Adipose tissue (tissue), 3 donors: ENCODE results near the gene BIRC6. TPM values are rescaled to one million over a fixed set of nuclear protein-coding genes. Genes with fewer than 3 reads are reported as not detected.
A peak's percentile ranks its signal among the peaks of the same experiment; 100 is the strongest.
"Not testable (repeated sequence)": the region's sequence is repeated elsewhere in the genome, so short reads cannot be mapped to it uniquely, and the experiment has no call there.

ENCODE experiments used
- H3K27ac ChIP-seq: one replicate; pipeline ENCODE4 v1.5.1; 2013; ENCODE audit warnings: low read depth, low read length
- WGBS, 3 donors: extraction: QIAGEN DNeasy Blood & Tissue Kit; methylation state at CpG; one replicate each; pipeline ENCODE4 v1.1.7; 2013; 5-methylcytosine and 5-hydroxymethylcytosine counted together
- polyA plus RNA-seq, 3 donors: library from polyadenylated mRNA; stranded (reverse); fragments of 200-250 nt; gene quantifications; one replicate each; pipeline ENCODE4 v1.2.3, GENCODE V29; 2013
- donor health status: healthy with polysubstance abuse.
- donor health status: Bipolar disorder and iron deficiency.
- donor health status: healthy.

Gene BIRC6
- 10 to 100 TPM in 2 of 3 donors, 1 to 10 TPM in 1; 9.3 to 18.2 (median 13.4) TPM for polyA plus RNA-seq

- WGBS, 3 donors: 0 to 1% (median 1%) methylated on average over 66 to 76 of the region's 76 CpGs
- H3K27ac ChIP-seq: peak within 1 kb of the TSS; percentile 92
Measured at GRCh38 chr2:32356681-32357317, at the start of gene BIRC6. Gene BIRC6, plus strand, starts transcription at chr2:32357023. Its CDS starts 139 bp downstream, at chr2:32357162.

GRCh38 chr2:32310577-32310976 is 46.2 kb upstream of the BIRC6 start:
- H3K27ac ChIP-seq: no peak overlapping the region
- WGBS, 3 donors: 80 to 97% (median 96%) methylated on average over 7 of the region's 7 CpGs

GRCh38 chr2:32314886-32315285 is 41.9 kb upstream of the BIRC6 start:
- 52 to 98% (median 91%) methylated on average over 1 of the region's 1 CpG for WGBS, 3 donors
- H3K27ac ChIP-seq: no peak overlapping the region

GRCh38 chr2:32328679-32329078 is 28.1 kb upstream of the BIRC6 start:
- not testable (repeated sequence) for H3K27ac ChIP-seq
- 44 to 92% (median 91%) methylated on average over 1 of the region's 1 CpG for WGBS, 3 donors

- WGBS, 3 donors: 49 to 95% (median 91%) methylated on average over 14 of the region's 14 CpGs
- H3K27ac ChIP-seq: not testable (repeated sequence)
Measured at GRCh38 chr2:32329180-32329980, 27.4 kb upstream of the BIRC6 start.

GRCh38 chr2:32330136-32330535 is 26.7 kb upstream of the BIRC6 start:
- H3K27ac ChIP-seq: no peak overlapping the region
- WGBS, 3 donors: 54 to 95% (median 94%) methylated on average over 2 of the region's 2 CpGs

GRCh38 chr2:32342801-32343200 is 14.0 kb upstream of the BIRC6 start:
- no peak overlapping the region for H3K27ac ChIP-seq
- 21 to 60% (median 24%) methylated on average over 2 of the region's 2 CpGs for WGBS, 3 donors

GRCh38 chr2:32350797-32351196 is 6.0 kb upstream of the BIRC6 start:
- WGBS, 3 donors: 89 to 97% (median 96%) methylated on average over 3 of the region's 3 CpGs
- H3K27ac ChIP-seq: not testable (repeated sequence)

GRCh38 chr2:32355976-32356680 is 695 bp upstream of the BIRC6 start:
- 6 to 10% (median 9%) methylated on average over 10 of the region's 10 CpGs for WGBS, 3 donors

GRCh38 chr2:32357318-32358110 is 691 bp downstream of the BIRC6 start:
- H3K27ac ChIP-seq: peak overlapping the region; percentile 92
- WGBS, 3 donors: 0% methylated on average over 49 to 65 of the region's 65 CpGs

More at GRCh38 chr2:32355976-32356680, 695 bp upstream of the BIRC6 start:
- H3K27ac ChIP-seq: peak overlapping the region; percentile 9

- H3K27ac ChIP-seq: no peak overlapping the region
- WGBS, 3 donors: 1 to 6% (median 4%) methylated on average over 16 of the region's 16 CpGs
Measured at GRCh38 chr2:32358111-32358482, 1.3 kb downstream of the BIRC6 start.

- WGBS, 3 donors: 36 to 88% (median 84%) methylated on average over 4 of the region's 4 CpGs
- H3K27ac ChIP-seq: no peak overlapping the region
Measured at GRCh38 chr2:32360416-32360815, 3.6 kb downstream of the BIRC6 start.

GRCh38 chr2:32362997-32363396 is 6.2 kb downstream of the BIRC6 start:
- not testable (repeated sequence) for H3K27ac ChIP-seq
- 92 to 98% (median 93%) methylated on average over 2 of the region's 2 CpGs for WGBS, 3 donors

GRCh38 chr2:32363597-32363996 is 6.8 kb downstream of the BIRC6 start:
- WGBS, 3 donors: 57 to 71% (median 67%) methylated on average over 2 of the region's 2 CpGs
- H3K27ac ChIP-seq: no peak overlapping the region

GRCh38 chr2:32364290-32364689 is 7.5 kb downstream of the BIRC6 start:
- WGBS, 3 donors: 87 to 96% (median 91%) methylated on average over 9 of the region's 9 CpGs
- not testable (repeated sequence) for H3K27ac ChIP-seq

- WGBS, 3 donors: 88 to 97% (median 94%) methylated on average over 3 of the region's 3 CpGs
- not testable (repeated sequence) for H3K27ac ChIP-seq
Measured at GRCh38 chr2:32365679-32366078, 8.9 kb downstream of the BIRC6 start.

GRCh38 chr2:32366595-32366994 is 9.8 kb downstream of the BIRC6 start:
- WGBS, 3 donors: 92 to 98% (median 94%) methylated on average over 2 of the region's 2 CpGs
- H3K27ac ChIP-seq: no peak overlapping the region

GRCh38 chr2:32369222-32369621 is 12.4 kb downstream of the BIRC6 start:
- 58 to 97% (median 91%) methylated on average over 9 of the region's 9 CpGs for WGBS, 3 donors
- no peak overlapping the region for H3K27ac ChIP-seq
